Natural killer cell (primary cell): ENCODE measurements around the gene SLC44A1. TPM values are rescaled to one million over a fixed set of nuclear protein-coding genes. Genes with fewer than 3 reads are reported as not detected.

Experiments
- ATAC-seq, 3 donors: fragments of 150-1000 bp in 2 of 3; fragments of 200-7000 bp in 1 of 3; cut with Tn5 transposase; 1 replicate in 1 of 3; 2 replicates in 2 of 3; pipeline ENCODE4 v1.10.0; 2021; ENCODE audit warnings: mild to moderate bottlenecking in 2 of 3, moderate library complexity in 2 of 3
- DNase-seq, 2 donors: peaks; one replicate each; pipeline versions ENCODE4 v3.0.0 to v3.0.0-alpha.2; 2013 to 2021; ENCODE audit warnings: mixed read lengths in 1 of 2
- H3K27ac ChIP-seq: one replicate; pipeline ENCODE4 v1.5.1; 2013; ENCODE audit warnings: mild to moderate bottlenecking, low read length
- H3K27me3 ChIP-seq: one replicate; pipeline ENCODE4 v1.6.1; 2013; ENCODE audit warnings: low read length; ENCODE audit not compliant: control insufficient read depth, insufficient read depth
- H3K36me3 ChIP-seq: one replicate; pipeline ENCODE4 v1.6.1; 2013; ENCODE audit warnings: low read length; ENCODE audit not compliant: control insufficient read depth, insufficient read depth
- H3K4me1 ChIP-seq: one replicate; pipeline ENCODE4 v1.6.1; 2013; ENCODE audit warnings: low read length; ENCODE audit not compliant: control insufficient read depth, insufficient read depth
- H3K4me3 ChIP-seq: one replicate; pipeline ENCODE4 v1.5.1; 2013; ENCODE audit warnings: low read length
- H3K9me3 ChIP-seq: one replicate; pipeline ENCODE4 v1.6.1; 2013; ENCODE audit warnings: low read length; ENCODE audit not compliant: control insufficient read depth, insufficient read depth
- H3K27ac Mint-ChIP-seq, 2 donors: one replicate each; pipeline ENCODE4 v1.8.0; 2022; ENCODE audit warnings: mild to moderate bottlenecking in 2 of 2, mixed read lengths in 2 of 2, moderate library complexity in 1 of 2
- H3K27me3 Mint-ChIP-seq, 2 donors: one replicate each; pipeline ENCODE4 v1.8.0; 2022; ENCODE audit warnings: low read depth in 2 of 2, mixed read lengths in 2 of 2
- H3K36me3 Mint-ChIP-seq: one replicate; pipeline ENCODE4 v1.8.0; 2022; ENCODE audit warnings: mixed read lengths
- H3K4me1 Mint-ChIP-seq, 2 donors: one replicate each; pipeline ENCODE4 v1.8.0; 2022; ENCODE audit warnings: mixed read lengths in 2 of 2
- H3K4me3 Mint-ChIP-seq: one replicate; pipeline ENCODE4 v1.8.0; 2022; ENCODE audit warnings: mild to moderate bottlenecking, moderate library complexity, mixed read lengths
- H3K9me3 Mint-ChIP-seq, 2 donors: one replicate each; pipeline ENCODE4 v1.8.0; 2022; ENCODE audit warnings: mixed read lengths in 2 of 2
- CTCF ChIP-seq: fragments of 200-600 bp; IDR thresholded peaks from one replicate; pipeline ENCODE4 v1.8.0; 2022; ENCODE audit warnings: antibody characterized with exemption
- WGBS: methylation state at CpG from one replicate; pipeline ENCODE4 v1.1.7; 2013; ENCODE audit warnings: missing lambda C conversion rate; ENCODE audit not compliant: insufficient coverage; 5-methylcytosine and 5-hydroxymethylcytosine counted together
- intact Hi-C: fragments of 100-400 bp; cut with micrococcal nuclease; formaldehyde crosslinking; loops from one replicate; pipeline ENCODE4 v1.14.2; 2022
- total RNA-seq, 4 donors: library from RNA; stranded (reverse); fragments of 120-200 nt in 1 of 4; gene quantifications; one replicate each; pipeline versions ENCODE4 v1.2.3 to v1.2.4, GENCODE V29; 2013 to 2022

SLC44A1 gene
- total RNA-seq, 3 donors from 2014 or later (not counting 1 experiment from before 2014, with no cell fraction given): 7.1 to 8.3 (median 7.9) TPM

GRCh38 chr9:105436783-105437182 is 192.3 kb downstream of the SLC44A1 start:
- Mint-ChIP-seq H3K9me3 (no peaks in the 10 kb centered on the region), H3K27ac (no peak overlapping the region)

DNA sequence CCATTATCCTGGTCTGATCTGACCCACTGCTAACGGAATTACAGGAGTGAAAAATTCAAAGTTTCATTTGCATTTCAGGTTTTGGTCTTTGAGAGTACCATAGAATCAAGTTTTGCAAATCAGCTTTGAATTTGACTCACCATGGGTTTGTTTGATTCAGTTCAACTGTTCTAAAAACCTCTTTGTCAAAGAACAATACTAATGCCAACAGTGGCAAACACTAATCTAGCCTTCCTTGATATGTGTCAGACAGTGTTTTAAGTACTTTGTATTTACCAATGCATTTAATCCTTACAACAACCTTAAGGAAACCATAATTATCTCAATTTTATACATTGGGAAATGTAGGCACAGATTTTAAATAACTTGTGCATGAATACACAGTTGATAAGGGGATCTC is 193.3 kb downstream of the SLC44A1 start:
- Mint-ChIP-seq H3K36me3 (no peaks in the 10 kb centered on the region), H3K4me3 (no peak overlapping the region), H3K27ac (no peak overlapping the region), H3K27me3 (no peaks in the 10 kb centered on the region), H3K4me1 (no peaks in the 10 kb centered on the region), H3K9me3 (no peaks in the 10 kb centered on the region)
- WGBS: 100% methylated on average over 1 of the region's 1 CpG
- no peak for ATAC-seq
- no peak overlapping the region for H3K4me3 ChIP-seq
- TF ChIP-seq CTCF: no peak
- no peak for DNase-seq
- intact Hi-C loops: no loop called here
- H3K4me1 ChIP-seq: no peaks in the 10 kb centered on the region
- no peaks in the 10 kb centered on the region for H3K27me3 ChIP-seq
- H3K36me3 ChIP-seq: no peaks in the 10 kb centered on the region
- H3K9me3 ChIP-seq: no peaks in the 10 kb centered on the region
- H3K27ac ChIP-seq: no peak overlapping the region

More at GRCh38 chr9:105436783-105437182, 192.3 kb downstream of the SLC44A1 start:
- Mint-ChIP-seq H3K36me3 (no peaks in the 10 kb centered on the region), H3K4me1 (no peaks in the 10 kb centered on the region), H3K27me3 (no peaks in the 10 kb centered on the region), H3K4me3 (no peak overlapping the region)
- WGBS: 64% methylated on average over 3 of the region's 4 CpGs
- intact Hi-C loops: no loop called here
- Histone ChIP-seq H3K27ac (no peak overlapping the region), H3K27me3 (no peaks in the 10 kb centered on the region), H3K36me3 (no peaks in the 10 kb centered on the region), H3K4me3 (no peak overlapping the region), H3K4me1 (no peaks in the 10 kb centered on the region), H3K9me3 (no peaks in the 10 kb centered on the region)
- DNase-seq: no peak
- no peak for ATAC-seq
- no peak for TF ChIP-seq CTCF

- DNase-seq: no peak
- Histone ChIP-seq H3K4me1 (no peaks in the 10 kb centered on the region), H3K27me3 (no peaks in the 10 kb centered on the region), H3K9me3 (no peaks in the 10 kb centered on the region), H3K36me3 (no peaks in the 10 kb centered on the region), H3K27ac (no peak overlapping the region), H3K4me3 (no peak overlapping the region)
- no peak for ATAC-seq
- Mint-ChIP-seq H3K4me3 (no peak overlapping the region), H3K27ac (no peak overlapping the region), H3K9me3 (no peaks in the 10 kb centered on the region), H3K4me1 (no peaks in the 10 kb centered on the region), H3K36me3 (no peaks in the 10 kb centered on the region), H3K27me3 (no peaks in the 10 kb centered on the region)
- intact Hi-C loops: no loop called here
- 94% methylated on average over 7 of the region's 8 CpGs for WGBS
- no peak for TF ChIP-seq CTCF
These were observed 193.8 kb downstream of the SLC44A1 start for GRCh38 chr9:105438141-105438806.

DNA sequence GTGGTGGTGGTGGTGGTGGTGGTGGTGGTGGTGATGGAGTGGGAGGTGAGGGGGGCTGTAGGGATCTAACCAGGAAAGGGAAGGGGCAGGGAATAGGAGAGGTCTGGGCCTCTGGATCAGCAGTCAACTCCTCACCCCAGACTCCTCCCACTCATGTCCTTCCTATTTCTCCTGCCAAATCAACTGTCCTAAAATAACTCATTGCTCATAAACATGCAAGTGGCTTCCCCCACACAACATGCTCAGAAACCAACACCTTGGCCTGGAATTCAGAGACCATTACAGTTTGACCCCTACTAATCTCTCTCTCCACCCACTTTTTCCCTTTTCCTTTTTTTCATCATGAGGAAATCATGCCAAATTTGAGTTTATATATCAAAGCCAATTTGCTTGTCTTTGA is 195.0 kb downstream of the SLC44A1 start:
- H3K4me1 Mint-ChIP-seq: no peaks in the 10 kb centered on the region
- no peak for TF ChIP-seq CTCF
- Histone ChIP-seq H3K4me3 (no peak overlapping the region), H3K27me3 (no peaks in the 10 kb centered on the region), H3K27ac (no peak overlapping the region), H3K9me3 (no peaks in the 10 kb centered on the region), H3K36me3 (no peaks in the 10 kb centered on the region), H3K4me1 (no peaks in the 10 kb centered on the region)
- ATAC-seq: no peak
- intact Hi-C loops: no loop called here
- no peaks in the 10 kb centered on the region for H3K9me3 Mint-ChIP-seq
- no peaks in the 10 kb centered on the region for H3K36me3 Mint-ChIP-seq
- no peak overlapping the region for H3K4me3 Mint-ChIP-seq
- no peaks in the 10 kb centered on the region for H3K27me3 Mint-ChIP-seq
- no peak for DNase-seq
- no peak overlapping the region for H3K27ac Mint-ChIP-seq
